Left lung (tissue), 10 donors: ENCODE measurements around the gene EFR3B. TPM values are rescaled to one million over a fixed set of nuclear protein-coding genes. Genes with fewer than 3 reads are reported as not detected.
A peak's percentile ranks its signal among the peaks of the same experiment; 100 is the strongest.
"Not testable (repeated sequence)": the region's sequence is repeated elsewhere in the genome, so short reads cannot be mapped to it uniquely, and the experiment has no call there.

Source experiments
- ATAC-seq: fragments of 200-7000 bp; cut with Tn5 transposase; one replicate; pipeline ENCODE4 v1.9.1; 2020; ENCODE audit warnings: moderate library complexity
- DNase-seq, 4 donors: peaks; one replicate each; pipeline ENCODE4 v3.0.0-alpha.2; 2013 to 2020
- H3K27ac ChIP-seq, 2 donors: fragments of 200-600 bp; sonication (generic) in 1 of 2; one replicate each; pipeline versions ENCODE4 v1.5.0 to v1.8.0; 2020 to 2021
- H3K27me3 ChIP-seq, 2 donors: fragments of 200-600 bp; sonication (generic) in 1 of 2; one replicate each; pipeline versions ENCODE4 v1.5.0 to v1.8.0; 2020 to 2021
- H3K36me3 ChIP-seq, 2 donors: fragments of 200-600 bp; sonication (generic) in 1 of 2; one replicate each; pipeline versions ENCODE4 v1.5.0 to v1.8.0; 2020 to 2021
- H3K4me1 ChIP-seq, 2 donors: fragments of 200-600 bp; one replicate each; pipeline ENCODE4 v1.8.0; 2021
- H3K4me3 ChIP-seq, 2 donors: fragments of 200-600 bp; sonication (generic) in 1 of 2; one replicate each; pipeline versions ENCODE4 v1.5.0 to v1.8.0; 2020 to 2021; ENCODE audit warnings: mild to moderate bottlenecking in 1 of 2
- H3K9me3 ChIP-seq, 2 donors: fragments of 200-600 bp; sonication (generic) in 1 of 2; one replicate each; pipeline versions ENCODE4 v1.5.0 to v1.8.0; 2020 to 2021
- CTCF ChIP-seq, 2 donors: fragments of 200-600 bp; sonication (generic) in 1 of 2; IDR thresholded peaks; one replicate each; pipeline versions ENCODE4 v1.5.0 to v1.8.0; 2021; ENCODE audit warnings: antibody characterized with exemption in 2 of 2
- intact Hi-C, 2 donors: fragments of 100-400 bp; cut with DNase I; formaldehyde crosslinking; loops; one replicate each; pipeline versions ENCODE4 v1.11.2 to v1.14.2; 2022
- polyA plus RNA-seq, 6 donors: library from polyadenylated mRNA; unstranded; fragments of 120-200 nt; gene quantifications; one replicate each; pipeline ENCODE4 v1.2.1, GENCODE V29; 2013; ENCODE audit not compliant: insufficient read length in 6 of 6
- total RNA-seq, 2 donors: library from RNA; stranded (reverse); fragmentation: NEBNext Ultra II Directional; extraction: Animal tissue kit (Norgen Biotek cat#: 25700); gene quantifications; one replicate each; pipeline ENCODE4 v1.2.1, GENCODE V29; 2021
- donor health status: DM: no; HTN: yes; CAD: no.
- donor health status: DM: no; HTN: no; CAD: no.

Gene EFR3B
- total and polyA plus RNA-seq, 8 donors = 2.4 to 10.5 (median 7.6) TPM

- H3K4me3 ChIP-seq = no peak overlapping the region
- H3K36me3 ChIP-seq = no peaks in the 10 kb centered on the region
- intact Hi-C loops = no loop called here
- H3K27ac ChIP-seq = no peak overlapping the region
- DNase-seq (no peak), ATAC-seq (no peak)
- no peaks in the 10 kb centered on the region for H3K4me1 ChIP-seq
- TF ChIP-seq CTCF (IDR thresholded peaks at IDR 0.05) = no peak
- H3K9me3 ChIP-seq = no peaks in the 10 kb centered on the region
- H3K27me3 ChIP-seq = no peaks in the 10 kb centered on the region
These were observed 48.9 kb downstream of the EFR3B start for GRCh38 chr2:25090801-25091200.

- Histone ChIP-seq H3K4me3 (no peak overlapping the region), H3K27me3 (no peaks in the 10 kb centered on the region), H3K27ac (no peak overlapping the region), H3K36me3 (no peaks in the 10 kb centered on the region), H3K9me3 (no peaks in the 10 kb centered on the region), H3K4me1 (no peaks in the 10 kb centered on the region)
- TF ChIP-seq CTCF (IDR thresholded peaks at IDR 0.05) = no peak
- intact Hi-C loops = no loop called here
- DNase-seq (no peak), ATAC-seq (no peak)
These were observed 49.4 kb downstream of the EFR3B start for GRCh38 chr2:25091265-25091664.

- H3K27ac ChIP-seq = no peak overlapping the region
These were observed 56.2 kb downstream of the EFR3B start for GRCh38 chr2:25098056-25098455.

DNA sequence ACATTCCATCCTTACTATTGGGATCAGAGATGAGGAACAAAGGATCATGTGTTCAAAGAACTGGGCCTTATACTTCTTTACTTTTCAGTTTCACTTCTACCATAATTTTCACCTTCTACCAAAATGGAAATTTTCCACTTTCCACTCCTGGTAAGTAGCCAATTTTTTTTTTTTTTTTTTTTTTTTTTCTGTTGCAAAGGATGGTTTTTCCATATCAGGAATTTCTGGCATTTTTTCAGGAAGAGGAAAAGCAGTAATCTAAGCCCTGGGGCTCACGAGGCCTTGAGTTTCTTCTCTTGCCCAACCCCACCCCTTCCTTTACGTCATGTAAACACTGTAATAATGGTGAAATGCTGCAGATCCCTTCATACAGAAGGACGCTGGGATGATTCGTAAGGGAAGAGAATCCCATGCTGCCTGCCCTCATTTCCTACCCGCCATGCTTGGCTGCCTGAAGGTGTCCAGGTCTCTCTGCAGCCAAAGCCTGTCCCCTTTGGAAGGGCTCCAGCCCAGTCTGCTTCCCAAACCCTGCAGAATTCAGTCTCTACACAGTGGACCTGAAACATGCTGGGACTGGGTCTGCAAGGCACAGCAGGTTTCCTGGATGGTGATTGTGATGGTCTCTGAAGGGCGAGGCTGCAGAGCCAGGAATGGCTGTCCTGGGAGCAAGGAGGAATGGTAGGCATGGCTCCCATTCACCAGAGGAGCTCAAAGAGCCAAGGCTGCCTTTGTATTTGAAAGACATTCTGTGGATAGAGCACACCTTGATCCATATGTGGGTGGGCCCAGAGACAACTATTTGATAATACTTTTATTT lies 57.0 kb downstream of the EFR3B start:
- Histone ChIP-seq H3K36me3 (no peaks in the 10 kb centered on the region), H3K4me3 (no peak overlapping the region), H3K27ac (peak overlapping the region in 1 of 2 donors; percentile 6), H3K9me3 (no peaks in the 10 kb centered on the region), H3K27me3 (no peaks in the 10 kb centered on the region), H3K4me1 (peaks cover 0 to 8% of the 10 kb centered on the region in 2 donors)
- peak in 2 of 4 donors; percentile 49 to 61 for DNase-seq
- ATAC-seq = peak; percentile 75
- intact Hi-C loops = no loop called here
- TF ChIP-seq CTCF (IDR thresholded peaks at IDR 0.05) = no peak

More at GRCh38 chr2:25098056-25098455, 56.2 kb downstream of the EFR3B start:
- no peaks in the 10 kb centered on the region for H3K36me3 ChIP-seq
- no peak for TF ChIP-seq CTCF (IDR thresholded peaks at IDR 0.05)
- DNase-seq = no peak
- no peaks in the 10 kb centered on the region for H3K27me3 ChIP-seq
- no peaks in the 10 kb centered on the region for H3K9me3 ChIP-seq
- H3K4me3 ChIP-seq = no peak overlapping the region
- no peak for ATAC-seq
- intact Hi-C loops = no loop called here
- peaks cover 0 to 8% of the 10 kb centered on the region in 2 donors for H3K4me1 ChIP-seq

- H3K36me3 ChIP-seq, intact Hi-C loops, DNase-seq, ATAC-seq, H3K27ac ChIP-seq, H3K27me3 ChIP-seq, H3K4me1 ChIP-seq, H3K9me3 ChIP-seq, H3K4me3 ChIP-seq: not testable (repeated sequence)
These were observed 60.5 kb downstream of the EFR3B start for GRCh38 chr2:25102352-25102751.
